ENCODE results near the gene ATXN7L1. TPM values are rescaled to one million over a fixed set of nuclear protein-coding genes. Genes with fewer than 3 reads are reported as not detected.

ATXN7L1 gene
- total RNA-seq, 4 donors from 2014 or later = 8.1 to 13.5 (median 9.1) TPM

DNA sequence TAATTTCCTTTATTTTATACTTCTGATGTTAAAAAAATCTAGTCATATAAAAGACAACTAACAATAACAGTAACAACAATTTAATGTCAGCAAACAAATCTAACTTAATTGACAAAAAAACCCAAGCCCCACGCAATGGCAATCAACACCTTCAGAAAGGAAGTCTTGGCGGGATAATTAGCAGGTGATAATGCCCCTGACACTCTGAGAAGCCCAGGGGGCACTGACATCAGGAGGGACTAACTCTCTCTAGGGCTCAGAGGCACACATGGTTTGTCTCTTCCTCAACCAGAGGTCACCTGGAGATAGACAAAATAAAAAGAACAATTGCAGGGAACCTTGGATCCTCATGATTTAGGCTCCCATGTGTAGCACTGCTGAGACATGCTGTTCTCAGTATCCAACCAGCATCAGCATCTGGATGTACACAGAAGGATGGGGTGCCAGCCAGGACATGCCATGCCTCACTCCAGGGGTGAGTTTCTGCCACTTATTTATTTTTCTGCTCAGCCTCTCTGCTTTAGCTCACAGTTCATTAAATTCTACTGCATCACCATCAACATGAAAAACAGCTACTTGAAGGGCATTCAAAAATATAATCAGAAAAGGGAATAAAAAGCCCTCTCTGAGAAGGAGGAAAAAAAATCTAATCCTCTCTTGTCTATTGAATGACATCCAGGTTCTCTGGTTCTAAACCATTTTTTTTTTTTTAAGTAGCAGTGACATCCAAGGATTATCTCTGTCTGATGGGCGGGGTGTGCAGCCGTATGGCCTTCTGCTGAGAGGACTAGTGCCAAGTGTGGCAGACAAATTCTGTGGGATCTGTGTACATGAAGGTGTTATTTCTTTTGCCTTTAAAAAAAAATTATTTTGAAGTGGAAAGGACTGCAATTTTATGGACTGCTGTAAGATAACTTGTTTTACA, 96.3 kb downstream of the ATXN7L1 start:
- TF ChIP-seq, protein P1, sequence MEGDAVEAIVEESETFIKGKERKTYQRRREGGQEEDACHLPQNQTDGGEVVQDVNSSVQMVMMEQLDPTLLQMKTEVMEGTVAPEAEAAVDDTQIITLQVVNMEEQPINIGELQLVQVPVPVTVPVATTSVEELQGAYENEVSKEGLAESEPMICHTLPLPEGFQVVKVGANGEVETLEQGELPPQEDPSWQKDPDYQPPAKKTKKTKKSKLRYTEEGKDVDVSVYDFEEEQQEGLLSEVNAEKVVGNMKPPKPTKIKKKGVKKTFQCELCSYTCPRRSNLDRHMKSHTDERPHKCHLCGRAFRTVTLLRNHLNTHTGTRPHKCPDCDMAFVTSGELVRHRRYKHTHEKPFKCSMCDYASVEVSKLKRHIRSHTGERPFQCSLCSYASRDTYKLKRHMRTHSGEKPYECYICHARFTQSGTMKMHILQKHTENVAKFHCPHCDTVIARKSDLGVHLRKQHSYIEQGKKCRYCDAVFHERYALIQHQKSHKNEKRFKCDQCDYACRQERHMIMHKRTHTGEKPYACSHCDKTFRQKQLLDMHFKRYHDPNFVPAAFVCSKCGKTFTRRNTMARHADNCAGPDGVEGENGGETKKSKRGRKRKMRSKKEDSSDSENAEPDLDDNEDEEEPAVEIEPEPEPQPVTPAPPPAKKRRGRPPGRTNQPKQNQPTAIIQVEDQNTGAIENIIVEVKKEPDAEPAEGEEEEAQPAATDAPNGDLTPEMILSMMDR (IDR thresholded peaks at IDR 0.05) = no peak
- TF ChIP-seq POLR2A (IDR thresholded peaks at IDR 0.05) = no peak
- WGBS, 2 donors = 55 to 60% methylated on average over 4 of the region's 4 CpGs
- no peak for DNase-seq (ENCODE audit: low spot score in 2 of 2)
- no peak overlapping the region for H3K4me3 ChIP-seq (ENCODE audit: low read depth, poor library complexity, severe bottlenecking)
- intact Hi-C loops (cut with DNase I; ENCODE audit: low total_unique reads) = no loop called here

DNA sequence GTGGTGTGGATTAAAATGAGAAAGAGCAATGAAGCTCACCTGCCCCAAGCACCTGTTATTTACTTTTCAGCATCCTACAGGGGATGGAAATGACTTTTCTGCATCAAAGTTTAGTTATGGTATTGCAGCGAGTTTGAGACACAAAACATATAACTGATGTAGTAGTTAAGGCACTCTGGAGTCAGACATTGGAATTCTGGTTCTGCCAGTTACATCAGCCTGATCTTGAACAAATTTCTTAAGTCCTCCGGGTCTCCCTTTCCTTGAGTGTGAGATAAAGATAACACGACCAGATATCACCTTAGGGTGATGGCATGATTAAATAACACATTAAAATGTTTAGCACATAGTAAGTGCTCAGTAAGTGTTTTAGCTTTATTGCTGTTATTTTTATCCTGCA, 97.4 kb downstream of the ATXN7L1 start:
- intact Hi-C loops (cut with DNase I; ENCODE audit: low total_unique reads) = no loop called here
- no peak for DNase-seq (ENCODE audit: low spot score in 2 of 2)
- TF ChIP-seq, protein P1 (IDR thresholded peaks at IDR 0.05) = no peak
- no peak for TF ChIP-seq POLR2A (IDR thresholded peaks at IDR 0.05)
- 69 to 83% methylated on average over 3 of the region's 3 CpGs for WGBS, 2 donors
- no peak overlapping the region for H3K4me3 ChIP-seq (ENCODE audit: low read depth, poor library complexity, severe bottlenecking)

DNA sequence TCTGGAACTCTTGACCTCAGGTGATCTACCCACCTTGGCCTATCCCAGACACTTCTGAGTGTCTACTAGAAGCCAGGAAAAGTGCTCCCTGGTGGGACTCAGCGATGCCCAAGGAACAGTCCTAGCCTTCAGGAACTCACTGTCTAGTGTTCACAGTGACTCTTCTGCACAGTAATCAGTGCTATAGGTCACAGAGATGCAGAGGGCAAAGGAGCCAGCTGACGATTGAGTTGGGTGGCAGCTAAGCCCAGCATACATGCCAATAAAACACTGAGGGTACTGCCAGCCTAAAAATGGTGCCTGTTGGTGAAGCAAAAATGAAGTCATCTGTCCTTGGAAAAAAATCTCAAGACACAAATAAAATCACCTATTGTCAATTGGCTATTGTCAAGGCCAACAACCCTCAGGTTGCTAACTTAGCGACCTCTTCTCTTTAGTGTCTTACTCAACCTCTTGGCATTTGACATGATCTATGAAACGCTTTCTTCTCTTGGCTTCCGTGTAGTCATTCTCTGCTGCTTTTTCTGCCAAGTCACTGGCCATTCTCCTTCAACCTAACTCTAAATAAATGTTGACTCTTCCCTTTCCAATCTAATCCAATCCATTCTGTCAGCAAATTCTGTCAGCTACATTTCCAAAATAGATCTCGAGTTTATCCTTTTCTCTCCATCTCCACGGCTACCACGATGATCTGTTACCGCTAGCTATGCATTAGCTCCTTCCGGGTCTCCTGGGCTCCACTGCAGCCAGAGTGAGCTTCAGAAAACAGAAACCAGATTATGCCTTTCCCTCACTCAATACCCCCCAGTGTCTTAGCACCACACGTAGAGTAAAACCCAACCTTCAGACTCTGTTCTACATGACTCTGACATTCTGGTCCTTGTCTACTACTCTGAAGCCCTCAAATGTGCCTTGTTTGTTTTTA, 99.2 kb downstream of the ATXN7L1 start:
- intact Hi-C loops (cut with DNase I; ENCODE audit: low total_unique reads) = no loop called here
- no peak for TF ChIP-seq POLR2A (IDR thresholded peaks at IDR 0.05)
- TF ChIP-seq, protein P1 (IDR thresholded peaks at IDR 0.05) = no peak
- WGBS, 2 donors = 77 to 81% methylated on average over 11 of the region's 11 CpGs
- no peak for DNase-seq (ENCODE audit: low spot score in 2 of 2)
- H3K4me3 ChIP-seq (ENCODE audit: low read depth, poor library complexity, severe bottlenecking) = no peak overlapping the region

DNA sequence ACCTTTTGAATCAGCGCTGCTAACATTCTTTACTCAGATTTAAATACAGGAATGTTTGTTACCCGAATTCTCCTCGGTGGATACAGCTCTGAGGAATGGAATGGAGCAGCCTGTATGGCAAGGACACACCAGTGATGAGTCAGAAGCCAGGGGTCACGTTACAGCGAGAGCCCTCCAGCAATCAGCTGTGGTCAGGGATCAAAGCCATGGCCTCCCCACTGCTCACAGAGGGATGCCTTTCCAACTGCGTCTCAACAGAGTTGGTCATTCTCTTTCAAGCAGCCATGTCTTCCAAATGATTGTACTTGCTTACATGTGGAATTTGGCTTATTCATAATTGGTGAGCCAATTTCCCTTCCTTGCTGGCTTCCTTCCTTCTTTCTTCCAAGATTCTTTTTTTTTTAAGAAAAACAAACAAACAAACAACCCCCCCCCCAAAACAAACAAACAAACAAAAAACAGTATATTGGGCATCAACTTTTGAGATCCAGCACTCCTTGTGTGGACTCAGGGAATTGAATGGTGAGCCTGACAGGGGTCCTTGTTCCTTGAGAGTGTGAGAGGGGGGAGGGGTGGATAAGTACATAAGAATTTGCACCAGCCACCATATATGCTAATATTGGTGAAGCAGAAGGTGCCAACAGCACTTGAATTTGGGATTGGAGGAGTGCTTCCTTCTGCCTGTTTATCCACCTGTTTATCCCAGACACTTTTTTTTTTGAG, 100.2 kb downstream of the ATXN7L1 start:
- TF ChIP-seq POLR2A (IDR thresholded peaks at IDR 0.05) = no peak
- TF ChIP-seq, protein P1 (IDR thresholded peaks at IDR 0.05) = no peak
- H3K4me3 ChIP-seq (ENCODE audit: low read depth, poor library complexity, severe bottlenecking) = no peak overlapping the region
- 57 to 64% methylated on average over 6 of the region's 6 CpGs for WGBS, 2 donors
- peak in 1 of 2 donors; percentile 50 for DNase-seq (ENCODE audit: low spot score in 2 of 2)
- intact Hi-C loops (cut with DNase I; ENCODE audit: low total_unique reads) = no loop called here

DNA sequence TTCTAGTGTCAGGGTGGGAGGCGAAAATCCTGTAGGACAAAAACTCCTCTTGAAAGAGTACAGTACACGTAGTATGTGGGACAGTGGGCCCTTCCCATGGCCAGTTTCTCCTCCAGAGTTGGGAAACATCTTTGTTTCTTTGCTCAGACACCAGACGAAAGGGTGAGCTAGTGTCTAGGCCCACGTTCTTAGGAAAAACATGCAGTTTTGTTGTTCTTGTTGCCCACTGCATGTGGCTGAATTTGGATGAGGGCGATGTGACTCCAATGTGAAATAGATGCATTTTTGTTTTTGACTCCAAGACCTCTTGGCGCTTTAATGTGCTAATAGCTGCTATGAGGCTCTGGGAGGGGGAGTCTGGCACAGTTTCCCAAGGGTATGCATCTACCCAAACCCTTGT, 100.8 kb downstream of the ATXN7L1 start:
- TF ChIP-seq POLR2A (IDR thresholded peaks at IDR 0.05) = no peak
- TF ChIP-seq, protein P1 (IDR thresholded peaks at IDR 0.05) = no peak
- 81 to 89% methylated on average over 6 of the region's 6 CpGs for WGBS, 2 donors

More for the DNA sequence above, 100.8 kb downstream of the ATXN7L1 start:
- no peak overlapping the region for H3K4me3 ChIP-seq (ENCODE audit: low read depth, poor library complexity, severe bottlenecking)
- no peak for DNase-seq (ENCODE audit: low spot score in 2 of 2)
- intact Hi-C loops (cut with DNase I; ENCODE audit: low total_unique reads) = no loop called here
